ENCODE results near the gene AQP1. TPM values are rescaled to one million over a fixed set of nuclear protein-coding genes. Genes with fewer than 3 reads are reported as not detected.

AQP1 gene
- total and polyA plus RNA-seq, 2 experiments from 2014 or later, result 0.33 to 0.54 TPM

DNA sequence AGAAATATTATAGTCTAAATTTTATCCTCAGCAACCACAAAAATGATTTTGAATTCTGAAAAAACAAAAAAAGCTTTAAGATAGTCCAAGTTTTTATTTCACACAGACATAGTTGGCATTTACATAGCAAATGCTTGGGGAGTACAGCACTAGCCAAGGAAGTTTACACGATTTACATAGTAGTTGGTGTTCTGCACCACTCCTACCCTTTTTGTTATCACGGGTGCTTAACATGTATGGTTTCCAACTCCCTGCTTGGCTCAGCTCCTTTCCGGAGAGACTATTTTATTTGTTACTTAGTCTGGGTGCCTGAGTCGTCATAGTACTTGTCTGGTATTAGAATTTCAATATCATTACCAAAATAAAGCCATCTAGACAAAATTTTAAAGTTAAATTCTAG lies 43.3 kb downstream of the AQP1 start:
- no peak for DNase-seq
- Histone ChIP-seq H3K9ac (no peak overlapping the region), H3K36me3 (ENCODE audit: low read depth) (no peaks in the 10 kb centered on the region), H3K9me3 (ENCODE audit: low read depth) (no peaks in the 10 kb centered on the region), H3K9me2 (ENCODE audit: insufficient read depth) (no peaks in the 10 kb centered on the region), H3K79me2 (ENCODE audit: insufficient read depth) (no peaks in the 10 kb centered on the region), H3K4me2 (ENCODE audit: unreplicated experiment) (no peak overlapping the region), H3K27me3 (replicated peaks; ENCODE audit: insufficient read depth) (peaks cover 19% of the 10 kb centered on the region), H3K27ac (no peak overlapping the region), H2AFZ (no peak overlapping the region), H3F3A (ENCODE audit: insufficient read depth) (no peaks in the 10 kb centered on the region), H4K20me1 (ENCODE audit: insufficient read depth) (no peaks in the 10 kb centered on the region), H3K4me1 (ENCODE audit: insufficient read depth) (no peaks in the 10 kb centered on the region), H3K4me3 (no peak overlapping the region)
- WGBS, 2 experiments (ENCODE audit: low coverage in 1 of 2, low lambda C conversion rate in 2 of 2, missing lambda C conversion rate in 2 of 2), result 15 to 18% methylated on average over 4 of the region's 4 CpGs
- in situ Hi-C loops (cut with MboI), result no loop called here
- TF ChIP-seq EZH2phosphoT487 (IDR thresholded peaks at IDR 0.05; ENCODE audit: insufficient read depth, low read depth) (no peak), EZH2 (IDR thresholded peaks at IDR 0.05; ENCODE audit: insufficient read depth, poor library complexity, severe bottlenecking) (no peak)

DNA sequence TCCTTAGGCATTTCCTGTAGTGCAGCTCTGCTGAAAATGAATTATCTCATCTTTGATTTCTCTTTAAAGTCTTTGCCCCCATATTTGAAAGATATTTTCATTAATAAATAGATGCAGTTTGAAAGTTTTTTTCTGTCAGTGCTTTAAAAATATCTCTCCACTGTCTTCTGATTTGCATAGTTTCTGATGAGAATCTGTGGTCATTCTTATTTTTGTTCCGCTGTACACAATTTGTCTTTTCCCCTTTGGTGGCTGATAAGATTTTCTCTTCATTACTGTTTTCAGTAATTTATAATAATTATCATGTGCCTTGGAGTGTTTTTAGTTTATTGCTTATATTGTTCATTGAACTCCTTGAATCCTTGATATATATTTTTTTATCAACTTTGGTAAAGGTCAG lies 45.1 kb downstream of the AQP1 start:
- H3F3A ChIP-seq (ENCODE audit: insufficient read depth), result no peaks in the 10 kb centered on the region
- DNase-seq, result no peak
- H3K27me3 ChIP-seq (replicated peaks; ENCODE audit: insufficient read depth), result peaks cover 23% of the 10 kb centered on the region
- no peak overlapping the region for H2AFZ ChIP-seq
- H3K4me3 ChIP-seq, result no peak overlapping the region
- H3K9ac ChIP-seq, result no peak overlapping the region
- H3K4me2 ChIP-seq (ENCODE audit: unreplicated experiment), result no peak overlapping the region
- H3K36me3 ChIP-seq (ENCODE audit: low read depth), result no peaks in the 10 kb centered on the region
- H3K9me3 ChIP-seq (ENCODE audit: low read depth), result no peaks in the 10 kb centered on the region
- no peaks in the 10 kb centered on the region for H3K4me1 ChIP-seq (ENCODE audit: insufficient read depth)
- no peak overlapping the region for H3K27ac ChIP-seq
- H4K20me1 ChIP-seq (ENCODE audit: insufficient read depth), result no peaks in the 10 kb centered on the region
- H3K9me2 ChIP-seq (ENCODE audit: insufficient read depth), result no peaks in the 10 kb centered on the region
- 93 to 95% methylated on average over 1 of the region's 1 CpG for WGBS, 2 experiments (ENCODE audit: low coverage in 1 of 2, low lambda C conversion rate in 2 of 2, missing lambda C conversion rate in 2 of 2)
- H3K79me2 ChIP-seq (ENCODE audit: insufficient read depth), result no peaks in the 10 kb centered on the region
- in situ Hi-C loops (cut with MboI), result no loop called here
- TF ChIP-seq EZH2 (IDR thresholded peaks at IDR 0.05; ENCODE audit: insufficient read depth, poor library complexity, severe bottlenecking) (no peak), EZH2phosphoT487 (IDR thresholded peaks at IDR 0.05; ENCODE audit: insufficient read depth, low read depth) (no peak)

DNA sequence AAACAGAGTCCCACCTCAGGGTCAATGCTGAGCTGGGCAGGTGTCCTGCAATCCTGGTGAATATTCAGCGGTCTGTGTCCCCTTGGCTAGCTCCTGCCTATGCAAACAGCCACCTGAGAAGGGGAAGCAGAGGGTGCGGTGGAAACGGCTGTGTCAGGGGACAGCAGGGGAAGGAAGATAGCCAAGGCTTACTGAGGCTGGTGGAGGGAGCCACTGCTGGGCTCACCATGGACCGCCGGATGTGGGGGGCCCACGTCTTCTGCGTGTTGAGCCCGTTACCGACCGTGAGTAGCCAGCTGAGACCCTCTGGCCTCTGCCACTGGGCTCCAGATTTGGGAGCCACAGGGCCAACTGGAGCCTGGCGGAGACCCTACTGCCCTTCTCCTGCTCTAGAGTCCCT lies 52.2 kb downstream of the AQP1 start, which contains the start of gene GHRHR:
GHRHR (plus strand) TSS at position 112 of the 400 bp plus-strand sequence; CDS start at position 228, 116 bp downstream.
- Histone ChIP-seq H3K9ac (no peak within 1 kb of the TSS), H3K27me3 (replicated peaks; ENCODE audit: insufficient read depth) (peaks cover 42% of the 10 kb centered on the region), H3K79me2 (ENCODE audit: insufficient read depth) (no peaks in the 10 kb centered on the region), H4K20me1 (ENCODE audit: insufficient read depth) (no peaks in the 10 kb centered on the region), H3K9me3 (ENCODE audit: low read depth) (no peaks in the 10 kb centered on the region), H3K27ac (no peak within 1 kb of the TSS), H2AFZ (no peak within 1 kb of the TSS), H3K4me2 (ENCODE audit: unreplicated experiment) (no peak within 1 kb of the TSS), H3F3A (ENCODE audit: insufficient read depth) (no peaks in the 10 kb centered on the region), H3K36me3 (ENCODE audit: low read depth) (no peaks in the 10 kb centered on the region), H3K4me3 (no peak within 1 kb of the TSS), H3K9me2 (ENCODE audit: insufficient read depth) (no peaks in the 10 kb centered on the region), H3K4me1 (ENCODE audit: insufficient read depth) (no peaks in the 10 kb centered on the region)
- in situ Hi-C loops (cut with MboI), result no loop called here
- TF ChIP-seq EZH2 (IDR thresholded peaks at IDR 0.05; ENCODE audit: insufficient read depth, poor library complexity, severe bottlenecking) (no peak), EZH2phosphoT487 (IDR thresholded peaks at IDR 0.05; ENCODE audit: insufficient read depth, low read depth) (no peak)
- no peak for DNase-seq
- WGBS, 2 experiments (ENCODE audit: low coverage in 1 of 2, low lambda C conversion rate in 2 of 2, missing lambda C conversion rate in 2 of 2), result 76 to 79% methylated on average over 11 of the region's 11 CpGs

DNA sequence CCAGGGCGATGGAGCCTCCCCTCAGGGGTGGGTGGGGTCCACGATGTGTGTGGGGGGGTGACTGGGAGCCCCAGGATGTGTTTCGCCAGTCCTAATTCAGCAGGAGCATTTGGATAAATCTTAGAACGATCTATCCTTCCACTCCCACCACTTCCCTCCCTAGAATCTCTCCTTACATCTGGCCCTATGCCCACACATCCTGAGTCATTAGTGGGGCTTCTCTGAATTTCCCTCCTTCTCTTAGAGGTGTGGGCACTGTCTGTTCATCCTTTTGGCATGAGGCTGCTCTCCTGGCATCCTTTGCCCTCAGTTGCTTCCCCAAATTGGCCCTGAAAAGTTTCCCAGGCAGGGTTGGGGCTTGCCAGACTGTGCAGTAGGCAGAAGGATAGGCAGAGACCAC lies 53.7 kb downstream of the AQP1 start:
- WGBS, 2 experiments (ENCODE audit: low coverage in 1 of 2, low lambda C conversion rate in 2 of 2, missing lambda C conversion rate in 2 of 2), result 39 to 50% methylated on average over 3 to 4 of the region's 4 CpGs
- H3K27me3 ChIP-seq (replicated peaks; ENCODE audit: insufficient read depth), result peaks cover 42% of the 10 kb centered on the region

DNA sequence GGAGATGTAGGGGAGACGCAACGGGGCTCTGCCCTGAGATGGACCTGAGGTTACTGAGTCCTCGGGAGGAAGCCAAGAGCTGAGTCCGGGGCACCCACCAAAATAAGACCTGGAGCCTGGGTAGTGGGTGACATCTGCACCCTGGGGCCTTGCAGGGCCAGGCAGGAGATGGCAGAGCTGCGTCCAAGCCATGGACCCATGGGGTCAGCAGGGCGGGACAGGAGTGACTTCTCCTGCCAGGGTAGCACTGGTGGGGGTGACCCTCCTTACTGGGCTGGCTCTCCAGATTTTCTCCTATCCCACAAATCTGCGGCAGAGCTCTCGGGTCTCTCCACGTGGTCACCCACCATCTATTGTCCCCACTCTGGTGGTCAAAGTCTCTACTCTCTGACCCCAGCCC lies 54.2 kb downstream of the AQP1 start:
- H3K9me3 ChIP-seq (ENCODE audit: low read depth), result no peaks in the 10 kb centered on the region
- H3K36me3 ChIP-seq (ENCODE audit: low read depth), result no peaks in the 10 kb centered on the region
- no peaks in the 10 kb centered on the region for H3F3A ChIP-seq (ENCODE audit: insufficient read depth)
- H3K27ac ChIP-seq, result no peak overlapping the region
- no peaks in the 10 kb centered on the region for H3K4me1 ChIP-seq (ENCODE audit: insufficient read depth)
- H3K27me3 ChIP-seq (replicated peaks; ENCODE audit: insufficient read depth), result peaks cover 43% of the 10 kb centered on the region
- TF ChIP-seq EZH2phosphoT487 (IDR thresholded peaks at IDR 0.05; ENCODE audit: insufficient read depth, low read depth), result no peak
- TF ChIP-seq EZH2 (IDR thresholded peaks at IDR 0.05; ENCODE audit: insufficient read depth, poor library complexity, severe bottlenecking), result no peak
- in situ Hi-C loops (cut with MboI), result no loop called here
- H3K79me2 ChIP-seq (ENCODE audit: insufficient read depth), result no peaks in the 10 kb centered on the region
- no peak for DNase-seq
- H3K9ac ChIP-seq, result no peak overlapping the region
- no peak overlapping the region for H3K4me3 ChIP-seq
- no peak overlapping the region for H2AFZ ChIP-seq
- H3K4me2 ChIP-seq (ENCODE audit: unreplicated experiment), result no peak overlapping the region
- H3K9me2 ChIP-seq (ENCODE audit: insufficient read depth), result no peaks in the 10 kb centered on the region
- H4K20me1 ChIP-seq (ENCODE audit: insufficient read depth), result no peaks in the 10 kb centered on the region
- WGBS, 2 experiments (ENCODE audit: low coverage in 1 of 2, low lambda C conversion rate in 2 of 2, missing lambda C conversion rate in 2 of 2), result 77 to 85% methylated on average over 9 of the region's 9 CpGs

More for the DNA sequence above, 53.7 kb downstream of the AQP1 start:
- TF ChIP-seq EZH2 (IDR thresholded peaks at IDR 0.05; ENCODE audit: insufficient read depth, poor library complexity, severe bottlenecking), result no peak
- TF ChIP-seq EZH2phosphoT487 (IDR thresholded peaks at IDR 0.05; ENCODE audit: insufficient read depth, low read depth), result no peak
- Histone ChIP-seq H3K79me2 (ENCODE audit: insufficient read depth) (no peaks in the 10 kb centered on the region), H3K4me2 (ENCODE audit: unreplicated experiment) (no peak overlapping the region), H3F3A (ENCODE audit: insufficient read depth) (no peaks in the 10 kb centered on the region), H3K36me3 (ENCODE audit: low read depth) (no peaks in the 10 kb centered on the region), H3K9me2 (ENCODE audit: insufficient read depth) (no peaks in the 10 kb centered on the region), H3K9me3 (ENCODE audit: low read depth) (no peaks in the 10 kb centered on the region), H2AFZ (no peak overlapping the region), H3K4me3 (no peak overlapping the region), H4K20me1 (ENCODE audit: insufficient read depth) (no peaks in the 10 kb centered on the region), H3K9ac (no peak overlapping the region), H3K4me1 (ENCODE audit: insufficient read depth) (no peaks in the 10 kb centered on the region), H3K27ac (no peak overlapping the region)
- in situ Hi-C loops (cut with MboI), result no loop called here
- peak; percentile 27 for DNase-seq
